ENCODE measurements around the gene CDON.

Gene CDON

GRCh38 chr11:125953401-125953935, 109.2 kb downstream of the CDON start:
- DNase-seq, result no peak

DNA sequence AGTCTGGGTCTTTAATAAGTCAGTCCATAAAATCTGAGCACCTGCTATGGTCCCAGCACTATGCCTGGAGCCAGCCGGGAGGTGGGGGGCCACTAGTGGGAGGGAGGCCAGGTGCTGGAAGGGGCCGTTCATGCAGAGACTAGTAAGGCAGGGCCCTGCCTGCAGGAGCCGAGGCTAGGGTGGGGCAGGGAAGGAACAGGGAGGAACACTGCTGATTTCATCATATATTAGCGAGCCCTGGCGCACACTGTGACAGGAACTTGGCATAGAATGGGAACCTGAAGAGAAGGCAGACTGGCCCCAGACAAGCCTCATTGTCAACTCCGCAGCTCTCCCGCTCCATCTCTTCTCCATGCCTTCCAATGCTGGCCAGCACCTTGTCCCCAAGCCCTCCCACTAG, 109.7 kb downstream of the CDON start:
- no peak for DNase-seq

DNA sequence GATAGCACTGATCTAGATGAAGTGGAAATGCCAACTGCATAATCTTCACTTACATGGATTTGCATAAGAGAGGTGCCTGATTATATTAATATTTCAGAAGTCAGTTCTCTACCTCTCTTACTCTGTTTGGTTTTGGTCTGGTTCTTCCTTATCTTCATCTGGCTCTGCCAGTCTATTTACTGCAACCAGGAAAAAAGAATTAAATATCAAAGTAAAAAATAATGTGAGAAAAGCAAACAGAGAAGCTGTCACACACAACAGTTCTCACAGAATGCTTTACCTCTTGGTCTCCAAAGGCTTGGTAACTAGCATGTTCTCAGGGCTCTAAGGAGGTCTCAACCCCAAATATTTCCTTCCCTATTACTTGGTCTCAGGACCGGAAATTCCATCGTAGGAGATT, 110.1 kb downstream of the CDON start:
- no peak for DNase-seq

DNA sequence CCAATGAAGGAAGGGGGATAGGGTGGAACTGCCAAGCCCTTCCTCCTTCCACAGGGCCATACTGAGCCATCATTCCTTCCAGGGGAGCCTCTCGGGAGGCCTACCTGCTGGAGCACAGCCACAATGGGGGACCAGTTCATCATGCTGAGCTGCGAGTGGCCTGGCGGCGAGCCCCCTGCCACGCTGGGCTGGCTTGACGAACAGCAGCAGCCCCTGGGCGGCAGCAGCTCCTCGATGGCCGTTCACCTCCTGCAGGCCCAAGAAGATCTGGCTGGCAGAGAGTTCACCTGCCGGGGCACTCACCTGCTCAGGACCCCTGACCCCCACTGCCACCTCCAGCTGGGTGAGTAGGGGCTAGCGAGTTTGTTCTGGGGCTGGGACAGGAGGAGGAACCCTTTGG, 110.9 kb downstream of the CDON start:
- no peak for DNase-seq

DNA sequence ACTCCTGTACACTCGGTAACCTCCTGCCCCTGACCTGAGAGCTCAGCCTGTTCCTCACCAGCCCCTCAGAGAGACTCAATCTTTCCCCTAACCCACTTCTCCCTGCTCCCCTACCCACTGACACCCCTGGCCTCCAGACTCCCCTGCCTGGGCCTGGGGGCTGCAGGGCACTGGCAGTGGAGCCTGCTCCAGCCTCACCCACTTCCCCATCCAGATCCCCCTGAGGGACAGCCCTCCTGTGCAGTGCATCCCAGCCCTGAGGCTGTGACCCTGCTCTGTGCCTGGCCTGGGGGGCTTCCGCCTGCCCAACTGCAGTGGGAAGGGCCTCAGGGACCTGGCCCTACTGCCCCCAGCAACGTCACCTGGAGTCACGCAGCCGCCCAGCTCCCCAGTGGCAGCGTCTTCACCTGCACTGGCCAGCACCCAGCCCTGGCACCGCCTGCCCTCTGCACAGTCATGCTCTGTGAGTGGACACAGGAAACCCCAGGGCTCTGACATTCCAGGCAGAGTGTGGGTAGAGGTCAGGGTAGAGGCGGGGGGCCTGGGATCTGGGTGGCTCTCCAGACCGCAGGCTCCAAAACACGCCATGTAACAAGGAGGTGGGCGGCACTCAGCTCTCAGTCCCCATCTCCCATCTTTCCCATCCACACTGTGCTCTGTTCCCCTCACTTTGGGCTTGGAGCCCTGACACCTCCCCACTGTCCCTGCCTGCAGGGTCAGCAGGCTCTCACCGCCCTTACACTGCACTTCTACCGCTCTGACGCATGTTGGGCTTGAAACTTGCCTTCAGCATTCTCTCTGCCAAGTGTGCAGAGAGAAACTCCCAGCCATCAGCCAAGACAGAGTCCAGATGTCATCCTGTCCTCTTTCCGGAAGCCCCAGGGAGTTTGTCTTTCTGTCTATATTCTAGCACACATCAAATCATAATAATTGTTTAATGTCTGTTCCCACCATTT, 111.7 kb downstream of the CDON start:
- DNase-seq, result no peak

DNA sequence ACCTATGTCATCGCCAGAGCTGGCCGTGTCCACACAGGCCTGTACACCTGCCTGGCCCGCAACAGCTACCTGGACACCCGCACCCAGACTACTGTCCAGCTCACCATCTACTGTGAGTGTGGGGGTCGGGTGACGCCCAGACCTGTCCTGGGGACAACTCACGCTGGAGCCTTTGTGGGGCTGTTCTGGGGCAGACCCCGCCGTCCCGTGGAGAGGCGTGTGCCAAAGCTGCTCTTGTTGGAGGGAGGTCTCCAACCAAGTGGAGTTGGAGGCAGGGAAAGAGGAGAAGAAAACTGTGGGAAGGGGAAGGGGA, 112.5 kb downstream of the CDON start:
- DNase-seq, result no peak

DNA sequence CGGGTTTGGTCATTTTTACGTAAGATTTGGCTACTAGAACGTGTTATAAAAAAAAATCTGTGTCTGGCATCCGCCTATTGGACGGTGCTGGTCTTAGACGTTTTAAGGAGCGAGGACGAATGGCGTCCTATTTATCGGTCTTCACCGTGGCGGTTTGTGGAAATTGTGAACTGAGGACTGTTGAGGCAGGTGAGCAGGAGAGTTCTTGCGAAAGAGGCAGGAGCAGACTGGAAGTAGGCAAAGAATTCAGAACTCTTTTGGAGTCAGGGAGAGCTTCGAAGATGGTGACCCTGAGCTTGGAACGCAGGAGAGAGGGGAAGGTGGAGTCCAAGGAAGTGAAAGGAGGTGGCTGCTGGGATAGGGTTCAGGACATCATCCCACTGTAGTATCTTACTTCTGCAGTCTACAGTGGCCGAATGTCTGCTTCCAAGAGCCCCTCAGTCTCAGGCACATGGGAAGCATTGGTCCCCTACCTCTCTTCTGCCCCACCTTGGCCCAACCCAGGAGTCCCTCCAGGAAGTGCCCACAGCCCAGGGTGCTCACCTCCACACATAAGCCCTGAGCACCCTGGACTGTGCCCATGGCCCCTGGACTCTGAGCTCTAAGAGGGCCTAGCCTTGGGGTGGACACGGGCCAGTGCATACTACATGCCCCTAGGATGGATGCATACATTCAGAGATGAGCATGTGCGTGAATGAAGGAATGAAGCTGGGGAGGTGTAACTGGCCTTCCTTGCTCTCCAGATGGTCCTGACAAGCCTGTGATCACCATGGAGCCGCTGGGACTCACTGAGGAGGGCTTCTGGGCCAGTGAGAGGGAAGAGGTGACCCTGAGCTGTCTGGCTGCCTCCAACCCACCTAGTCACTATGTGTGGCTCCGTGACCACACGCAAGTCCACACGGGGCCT, 113.1 kb downstream of the CDON start:
- no peak for DNase-seq

DNA sequence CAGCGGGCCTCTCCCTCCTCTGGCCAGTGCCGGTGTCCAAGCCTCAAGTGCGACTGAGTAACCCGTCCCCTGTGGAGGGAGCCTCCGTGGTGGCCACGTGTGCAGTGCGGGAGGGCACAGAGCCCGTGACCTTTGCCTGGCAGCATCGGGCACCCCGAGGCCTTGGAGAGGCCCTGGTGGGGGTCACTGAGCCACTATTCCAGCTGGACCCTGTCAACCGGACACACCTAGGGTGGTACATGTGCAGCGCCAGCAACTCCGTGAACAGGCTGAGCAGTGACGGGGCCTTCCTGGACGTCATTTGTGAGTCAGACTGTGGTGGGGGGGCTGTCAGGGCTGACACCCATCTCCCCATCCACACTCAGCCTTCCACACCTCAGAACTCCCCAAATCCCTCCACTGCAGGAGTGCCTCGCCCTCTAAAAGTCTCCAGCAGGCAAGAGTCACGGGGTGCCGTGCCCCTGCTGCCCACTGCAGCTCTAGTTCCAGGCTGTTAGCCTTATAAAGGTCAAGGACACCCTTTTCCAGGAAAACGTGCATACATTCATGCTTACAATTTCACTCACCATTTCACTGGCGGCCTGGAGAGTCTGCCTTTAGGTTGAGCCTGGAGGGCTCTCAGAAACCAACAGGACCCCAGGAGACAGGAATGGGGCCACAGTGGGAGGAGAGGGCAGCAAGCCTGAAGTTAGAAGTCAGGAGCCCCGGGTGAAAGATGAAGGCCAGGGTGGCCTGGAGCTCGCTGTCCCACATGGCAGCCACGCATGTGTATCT, 114.2 kb downstream of the CDON start:
- no peak for DNase-seq

DNA sequence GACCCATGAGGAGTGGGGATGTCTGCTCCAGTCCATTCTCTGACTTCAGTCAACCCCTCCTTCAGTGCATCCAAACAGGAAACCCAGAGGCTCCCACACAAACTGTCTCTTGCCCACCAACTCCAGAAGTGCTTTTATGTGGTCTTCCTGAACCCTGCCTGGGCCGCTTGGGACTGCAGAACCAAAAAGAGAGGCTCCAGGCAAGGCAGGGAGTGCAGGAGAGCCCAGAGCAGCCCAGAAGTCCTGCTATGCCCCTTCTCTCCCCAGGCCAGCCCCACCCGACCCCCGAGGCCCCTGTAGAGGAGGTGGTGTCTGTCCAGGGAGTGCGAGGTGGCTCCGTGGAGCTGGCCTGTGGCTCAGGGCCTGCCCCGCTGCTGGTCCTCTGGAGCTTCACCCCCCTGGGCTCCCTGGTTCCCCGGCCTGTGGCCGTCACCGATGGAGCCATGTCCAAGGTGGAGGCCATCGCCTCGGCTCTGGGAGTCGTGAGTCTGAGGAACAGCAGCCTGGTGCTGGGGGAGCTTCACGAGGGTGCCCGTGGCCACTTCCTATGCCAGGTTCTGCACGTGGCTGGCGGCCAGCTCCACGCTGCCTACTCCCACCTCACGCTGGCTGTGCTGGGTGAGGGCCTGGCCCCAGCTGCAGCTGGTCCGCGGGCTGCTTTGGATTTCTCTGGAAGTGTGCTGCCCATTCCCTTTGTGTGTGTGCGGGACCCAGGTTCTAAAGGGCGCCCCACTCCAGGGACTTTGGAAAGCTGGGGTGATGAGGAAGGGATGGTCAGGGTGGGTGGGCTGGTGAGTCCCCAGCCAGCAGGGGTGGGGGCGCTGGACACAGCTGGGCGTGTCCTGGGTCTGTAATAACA, 115.0 kb downstream of the CDON start:
- DNase-seq, result no peak

GRCh38 chr11:125946712-125947418, 115.8 kb downstream of the CDON start:
- no peak for DNase-seq

- no peak for DNase-seq
Observed at GRCh38 chr11:125945797-125946520, 116.7 kb downstream of the CDON start, which contains the start of gene VSIG10L2. TSS of gene VSIG10L2 (plus strand) at chr11:125946044. CDS start at chr11:125946056, 12 bp downstream.

DNA sequence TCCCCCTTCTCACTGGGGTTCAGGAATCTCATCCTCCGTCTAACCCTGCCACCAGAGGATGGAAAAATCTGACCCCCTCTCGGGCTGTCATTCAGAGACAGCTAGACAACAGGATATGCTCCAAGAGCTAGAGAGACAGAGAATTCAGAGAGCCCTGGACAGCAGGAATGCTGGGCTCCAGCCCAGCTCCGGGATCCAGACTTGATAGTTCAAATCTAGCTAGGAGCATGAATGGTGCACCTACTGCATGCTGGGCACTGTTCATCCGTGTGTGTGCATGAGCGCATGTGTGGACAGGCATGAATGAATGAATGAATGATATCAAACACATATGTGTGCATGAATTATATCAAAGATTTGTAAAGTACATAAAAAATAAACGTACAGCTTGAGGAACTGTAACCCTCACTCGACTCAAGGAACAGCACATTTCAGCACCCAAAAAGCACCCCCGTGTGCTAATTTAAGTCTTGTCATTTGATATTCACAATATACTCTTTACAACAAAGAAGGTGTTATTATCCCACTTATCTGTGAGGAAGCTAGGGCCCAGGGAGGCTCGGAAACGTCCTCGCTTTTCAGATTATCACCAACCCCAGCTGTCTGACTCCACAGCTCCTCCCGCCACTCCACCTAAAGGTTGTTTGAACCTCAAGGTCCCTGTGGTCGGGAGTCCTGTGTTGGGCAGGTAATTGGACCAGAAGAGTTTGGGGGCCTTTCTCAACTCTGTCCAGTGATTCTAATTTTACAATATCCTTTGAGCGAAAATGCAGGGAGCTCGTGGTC, 117.5 kb downstream of the CDON start:
- DNase-seq, result no peak

DNA sequence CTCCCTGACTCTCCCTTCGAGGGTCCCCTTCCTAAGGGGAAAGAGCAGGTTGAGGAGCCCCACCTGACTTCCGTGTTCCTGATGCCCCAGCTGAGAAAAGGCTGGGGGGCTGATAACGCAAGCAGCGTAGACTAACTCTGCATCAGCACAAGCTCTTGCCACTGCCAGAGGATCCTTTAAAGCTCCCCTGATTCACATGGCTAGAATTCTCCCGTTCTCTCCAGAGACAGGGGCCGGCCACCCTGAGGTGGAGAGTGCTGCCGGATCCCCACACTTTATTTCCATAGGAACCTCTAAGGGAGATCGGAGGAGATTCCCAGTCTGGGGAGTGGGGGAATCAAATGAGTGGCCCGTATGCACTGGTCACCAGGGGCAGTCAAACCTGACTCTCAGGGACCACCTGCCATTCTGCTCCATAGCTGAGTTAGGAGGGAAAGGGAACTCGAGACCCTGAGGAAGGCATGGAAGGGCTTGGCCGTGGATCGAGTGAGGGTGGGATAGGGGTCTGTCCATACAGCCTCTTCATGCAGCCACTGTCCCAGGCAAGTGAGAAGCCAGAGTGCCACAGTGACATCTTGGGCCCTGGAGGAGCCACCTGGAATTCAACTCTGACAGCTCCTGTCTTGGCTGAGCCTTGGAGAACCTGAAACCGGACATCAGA, 118.2 kb downstream of the CDON start:
- no peak for DNase-seq

GRCh38 chr11:125943661-125944349, 118.9 kb downstream of the CDON start:
- no peak for DNase-seq

DNA sequence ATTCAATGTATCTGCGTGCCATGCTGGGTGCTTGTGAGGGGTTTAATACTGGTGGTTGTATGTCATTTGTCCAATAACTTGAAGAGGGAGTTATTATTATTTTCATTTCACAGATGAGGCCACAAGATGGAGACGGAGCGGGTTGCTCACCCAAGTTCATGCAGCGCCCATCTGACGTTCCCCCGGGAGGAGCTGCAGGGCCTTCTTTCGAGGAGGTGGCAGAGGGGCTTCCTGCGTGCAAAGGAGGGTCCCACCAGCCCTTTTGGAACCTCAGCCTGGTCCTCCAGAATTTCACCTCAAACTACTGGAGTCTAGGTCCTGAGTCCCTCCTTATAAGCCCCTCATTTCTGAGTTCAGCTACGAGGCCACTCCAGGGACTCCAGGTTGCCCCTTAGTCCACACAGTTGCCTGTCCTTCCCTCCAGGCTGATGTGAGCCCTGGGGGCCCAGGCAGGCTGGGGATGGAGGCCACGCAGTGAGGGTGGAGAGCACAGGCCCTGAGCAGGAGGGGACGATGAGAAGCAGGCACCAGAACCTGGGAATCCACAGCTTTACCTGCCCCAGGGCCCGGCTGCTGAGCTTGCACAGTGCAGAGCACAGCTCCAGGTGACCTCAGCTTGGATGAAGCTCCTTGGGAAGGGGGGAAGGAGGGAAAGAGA, 119.8 kb downstream of the CDON start:
- no peak for DNase-seq

DNA sequence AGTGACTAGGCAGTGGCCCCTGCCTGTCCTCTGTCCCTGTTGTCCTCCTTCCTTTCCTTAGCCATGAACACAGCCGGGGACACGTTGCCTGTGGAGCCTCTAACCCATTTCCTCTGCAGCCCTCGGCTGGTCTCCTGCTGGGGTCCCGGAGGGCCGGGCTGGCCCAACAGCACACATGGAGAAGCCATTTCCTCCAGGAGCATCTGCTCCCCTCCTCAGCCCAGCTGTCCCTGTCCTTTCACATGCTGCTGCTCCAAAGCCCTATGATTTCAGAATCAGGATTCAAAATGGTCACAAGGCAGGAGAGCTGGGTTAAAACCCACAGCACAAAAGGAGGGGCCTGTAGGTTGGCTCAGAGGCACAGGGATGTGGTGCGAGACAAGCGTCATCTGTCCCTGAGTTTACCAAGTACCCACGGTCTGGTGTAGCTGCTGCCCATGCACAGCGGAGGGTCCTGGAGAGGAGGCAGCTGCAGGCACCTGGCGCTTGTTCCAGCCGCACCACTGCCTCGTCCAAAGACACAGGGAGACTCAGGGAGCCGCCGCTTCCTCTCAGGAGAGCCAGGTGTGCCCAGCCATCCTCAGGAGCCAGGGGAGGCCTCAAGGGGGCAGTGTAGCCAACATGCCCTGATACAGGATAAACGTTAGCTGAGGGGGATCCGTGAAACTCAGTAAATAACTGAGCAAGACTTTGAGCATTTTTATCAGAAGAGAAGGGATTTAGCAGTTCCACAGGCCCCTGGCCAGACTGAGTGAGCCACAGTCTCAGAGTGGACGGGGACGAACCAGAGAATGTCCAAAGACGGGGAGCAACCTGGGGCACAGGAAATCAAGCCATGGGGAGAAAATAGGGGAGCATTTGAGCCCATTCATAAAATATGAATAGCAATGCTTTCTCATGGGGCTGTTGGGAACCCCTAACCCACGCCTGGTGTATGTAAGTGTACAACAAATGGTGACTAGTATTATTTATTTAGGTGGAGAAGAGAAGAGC, 120.8 kb downstream of the CDON start:
- DNase-seq, result peak; percentile 94

GRCh38 chr11:125941267-125941618, 121.4 kb downstream of the CDON start:
- DNase-seq, result peak; percentile 57
